COR-L47 (cell line): ENCODE results near the gene TNFRSF8.
"Not testable (repeated sequence)": the region's sequence is repeated elsewhere in the genome, so short reads cannot be mapped to it uniquely, and the experiment has no call there.

Experiments used
- DNase-seq: peaks from one replicate; lab custom pipeline; 2025; lab: John Stamatoyannopoulos, UW

Gene TNFRSF8

DNA sequence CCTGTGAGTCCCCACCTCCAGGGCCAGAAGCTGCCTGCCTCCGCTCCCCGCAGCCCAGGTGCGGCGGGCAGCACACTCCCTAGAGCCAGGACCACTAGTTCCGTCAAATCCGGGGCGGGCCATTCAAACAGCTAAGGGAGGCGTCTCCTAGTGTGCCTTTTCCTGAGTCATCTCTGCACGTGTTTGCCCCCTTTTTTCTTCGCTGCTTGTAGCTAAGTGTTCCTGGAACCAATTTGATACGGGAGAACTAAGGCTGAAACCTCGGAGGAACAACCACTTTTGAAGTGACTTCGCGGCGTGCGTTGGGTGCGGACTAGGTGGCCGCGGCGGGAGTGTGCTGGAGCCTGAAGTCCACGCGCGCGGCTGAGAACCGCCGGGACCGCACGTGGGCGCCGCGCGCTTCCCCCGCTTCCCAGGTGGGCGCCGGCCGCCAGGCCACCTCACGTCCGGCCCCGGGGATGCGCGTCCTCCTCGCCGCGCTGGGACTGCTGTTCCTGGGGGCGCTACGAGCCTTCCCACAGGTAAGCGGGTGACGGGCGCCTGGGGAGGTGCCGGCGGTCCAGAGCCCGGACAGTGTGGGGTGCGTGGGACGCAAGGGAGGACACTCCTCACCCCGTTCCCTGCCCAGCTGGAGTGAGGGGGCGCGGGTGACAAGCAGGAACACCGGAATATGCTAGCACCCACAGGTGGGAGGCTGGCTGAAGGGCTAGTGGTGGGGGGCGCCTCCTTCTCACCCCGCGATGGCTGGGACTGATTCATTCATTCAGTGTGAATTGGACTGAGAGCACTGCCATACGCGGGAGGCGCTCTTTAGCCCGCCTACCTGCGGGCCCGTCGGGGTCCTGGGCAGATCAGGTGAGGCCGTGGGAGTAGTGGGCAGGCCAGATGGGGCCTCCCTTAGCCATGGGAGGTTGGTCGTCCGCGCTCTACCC lies at the start of gene TNFRSF8:
Gene TNFRSF8 (plus strand): TSS at position 163 of the 932 bp plus-strand sequence. CDS start 296 bp downstream, at position 459.
- no peak for DNase-seq

- DNase-seq, result no peak
Measured at GRCh38 chr1:12014141-12014991, 48.7 kb upstream of the TNFRSF8 start.

GRCh38 chr1:12015001-12015491 lies 48.1 kb upstream of the TNFRSF8 start:
- DNase-seq, result no peak

DNA sequence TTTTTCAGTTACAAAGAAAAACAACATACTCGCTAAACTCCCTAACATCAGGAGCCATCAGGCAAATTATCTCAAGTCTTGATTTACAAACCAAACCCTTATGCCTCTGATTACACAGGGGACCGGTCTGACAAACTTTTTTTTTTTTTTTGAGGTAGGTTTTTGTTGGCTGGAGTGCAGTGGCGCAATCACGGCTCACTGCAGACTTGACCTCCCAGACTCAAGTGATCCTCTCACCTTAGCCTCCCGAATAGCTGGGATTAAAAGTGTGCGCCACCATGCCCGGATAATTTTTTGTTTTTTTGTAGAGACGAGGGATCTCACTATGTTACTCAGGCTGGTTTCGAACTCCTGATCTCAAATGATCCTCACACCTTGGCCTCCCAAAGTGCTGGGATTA lies 47.6 kb upstream of the TNFRSF8 start:
- DNase-seq, result no peak

- no peak for DNase-seq
Measured at GRCh38 chr1:12016182-12016581, 46.9 kb upstream of the TNFRSF8 start.

GRCh38 chr1:12019858-12020509 lies 43.1 kb upstream of the TNFRSF8 start:
- no peak for DNase-seq

DNA sequence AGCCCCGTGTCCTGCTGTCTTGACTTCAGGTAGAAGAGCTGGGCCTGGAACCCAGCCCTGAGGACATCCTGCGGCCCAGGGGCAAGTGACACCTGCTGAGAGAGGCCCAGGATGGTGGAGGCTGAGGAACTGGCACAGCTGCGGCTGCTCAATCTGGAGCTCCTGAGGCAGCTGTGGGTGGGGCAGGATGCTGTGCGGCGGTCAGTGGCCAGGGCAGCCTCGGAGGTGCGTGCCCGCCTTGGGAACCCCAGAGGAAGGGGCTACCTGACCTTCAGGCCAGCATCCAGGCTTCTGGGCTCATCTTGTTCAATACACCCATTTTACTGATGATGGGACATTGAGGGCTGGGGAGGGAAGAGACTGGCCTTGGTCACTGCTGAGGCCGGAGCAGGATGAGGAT lies 41.5 kb upstream of the TNFRSF8 start:
- DNase-seq, result no peak

- no peak for DNase-seq
Measured at GRCh38 chr1:12022036-12022435, 41.1 kb upstream of the TNFRSF8 start.

DNA sequence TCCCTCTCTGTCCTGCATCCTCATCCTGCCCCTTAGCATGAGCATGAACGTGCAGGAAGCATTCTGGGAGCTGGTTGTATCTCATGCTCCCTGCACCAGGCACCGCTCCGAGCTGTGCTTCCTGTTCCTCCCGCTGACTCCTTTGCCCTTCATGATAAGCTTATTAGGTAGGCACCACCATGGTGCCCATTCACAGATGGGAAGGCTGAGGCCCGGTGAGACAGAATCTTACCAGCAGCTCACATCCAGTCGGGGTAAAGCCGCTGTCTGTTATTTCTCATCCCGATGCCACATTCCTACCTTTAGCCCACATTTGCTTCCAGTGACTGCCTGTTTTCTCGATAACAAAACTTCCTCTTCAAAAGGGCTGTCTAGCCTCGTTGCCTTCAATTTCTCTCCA lies 36.5 kb upstream of the TNFRSF8 start:
- no peak for DNase-seq

DNA sequence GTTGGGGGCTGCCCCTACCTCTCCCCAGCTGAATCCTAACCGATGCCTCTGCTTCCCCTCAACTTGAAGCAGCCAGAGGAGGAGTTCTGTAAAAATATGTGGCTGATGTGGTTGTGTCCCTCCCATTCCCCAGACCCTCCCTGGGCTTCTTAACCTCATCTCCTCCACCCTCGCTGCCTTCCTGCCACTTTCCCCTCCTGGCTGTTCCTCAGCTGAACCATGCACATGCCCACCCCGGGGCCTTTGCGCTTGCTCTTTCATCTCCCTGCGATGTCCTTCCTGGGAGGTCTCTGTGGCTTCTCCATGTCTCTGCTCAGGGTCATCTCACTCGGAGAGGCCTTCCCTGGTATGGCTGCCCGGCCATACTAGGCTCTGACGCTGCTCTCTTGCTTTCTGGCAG lies 34.9 kb upstream of the TNFRSF8 start:
- DNase-seq, result no peak

- DNase-seq, result no peak
Measured at GRCh38 chr1:12028957-12029511, 34.1 kb upstream of the TNFRSF8 start.

DNA sequence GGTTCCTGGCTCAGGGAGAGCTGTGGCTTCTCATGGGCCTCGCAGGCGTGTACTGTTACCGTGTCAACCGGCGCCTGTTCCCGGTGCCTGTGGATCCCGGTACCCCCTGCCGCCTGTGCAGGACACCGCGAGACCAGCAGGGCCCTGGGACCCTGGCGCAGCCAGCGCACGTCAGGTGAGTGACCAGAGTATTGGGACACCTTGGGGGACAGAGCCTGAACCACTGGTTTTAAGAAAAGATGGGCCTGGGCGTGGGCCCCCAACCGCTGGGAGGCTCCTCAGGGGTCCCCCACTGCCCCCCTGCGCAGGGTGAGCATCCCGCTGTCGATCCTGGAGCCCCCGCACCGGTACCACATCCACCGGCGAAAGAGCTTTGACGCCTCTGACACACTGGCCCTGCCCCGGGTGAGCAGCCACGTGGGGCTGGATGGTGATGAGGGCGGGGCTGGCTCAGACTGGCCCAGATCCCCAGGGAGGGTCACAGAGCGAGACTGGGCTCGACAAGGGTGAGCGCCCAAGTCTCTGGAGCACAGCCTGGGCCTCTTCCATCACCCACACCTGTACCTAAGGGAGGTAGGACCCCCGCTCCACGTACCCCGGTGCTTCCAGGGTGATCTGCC lies 33.3 kb upstream of the TNFRSF8 start:
- no peak for DNase-seq

- no peak for DNase-seq
Measured at GRCh38 chr1:12031039-12031980, 31.8 kb upstream of the TNFRSF8 start.

DNA sequence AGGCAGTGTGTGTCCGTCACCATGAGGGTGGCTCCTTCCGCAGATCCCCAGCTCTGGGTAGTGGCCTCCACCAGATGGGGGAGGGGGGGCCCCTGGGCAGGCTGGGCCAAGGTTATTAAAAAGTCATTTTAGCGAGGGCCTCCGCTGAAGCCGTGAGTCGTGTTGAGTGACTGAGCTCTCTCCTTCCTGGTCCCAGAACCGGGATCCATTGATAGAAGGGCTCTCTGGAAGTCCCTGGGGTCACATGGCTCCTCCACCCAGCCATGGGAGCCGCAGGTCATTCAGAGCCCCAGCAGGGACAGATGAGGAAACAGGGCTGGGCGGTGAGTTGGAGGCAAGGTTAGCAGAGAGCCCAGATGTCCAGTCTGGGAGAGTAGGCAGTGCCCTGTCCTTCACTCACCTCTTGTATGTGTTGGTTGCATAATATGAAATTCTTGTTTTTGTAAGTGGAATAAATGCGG lies 30.9 kb upstream of the TNFRSF8 start:
- no peak for DNase-seq

- not testable (repeated sequence) for DNase-seq
Measured at GRCh38 chr1:12033441-12033840, 29.7 kb upstream of the TNFRSF8 start.

GRCh38 chr1:12034381-12034801 lies 28.7 kb upstream of the TNFRSF8 start:
- DNase-seq, result no peak

GRCh38 chr1:12035312-12035711 lies 27.8 kb upstream of the TNFRSF8 start:
- DNase-seq, result no peak

DNA sequence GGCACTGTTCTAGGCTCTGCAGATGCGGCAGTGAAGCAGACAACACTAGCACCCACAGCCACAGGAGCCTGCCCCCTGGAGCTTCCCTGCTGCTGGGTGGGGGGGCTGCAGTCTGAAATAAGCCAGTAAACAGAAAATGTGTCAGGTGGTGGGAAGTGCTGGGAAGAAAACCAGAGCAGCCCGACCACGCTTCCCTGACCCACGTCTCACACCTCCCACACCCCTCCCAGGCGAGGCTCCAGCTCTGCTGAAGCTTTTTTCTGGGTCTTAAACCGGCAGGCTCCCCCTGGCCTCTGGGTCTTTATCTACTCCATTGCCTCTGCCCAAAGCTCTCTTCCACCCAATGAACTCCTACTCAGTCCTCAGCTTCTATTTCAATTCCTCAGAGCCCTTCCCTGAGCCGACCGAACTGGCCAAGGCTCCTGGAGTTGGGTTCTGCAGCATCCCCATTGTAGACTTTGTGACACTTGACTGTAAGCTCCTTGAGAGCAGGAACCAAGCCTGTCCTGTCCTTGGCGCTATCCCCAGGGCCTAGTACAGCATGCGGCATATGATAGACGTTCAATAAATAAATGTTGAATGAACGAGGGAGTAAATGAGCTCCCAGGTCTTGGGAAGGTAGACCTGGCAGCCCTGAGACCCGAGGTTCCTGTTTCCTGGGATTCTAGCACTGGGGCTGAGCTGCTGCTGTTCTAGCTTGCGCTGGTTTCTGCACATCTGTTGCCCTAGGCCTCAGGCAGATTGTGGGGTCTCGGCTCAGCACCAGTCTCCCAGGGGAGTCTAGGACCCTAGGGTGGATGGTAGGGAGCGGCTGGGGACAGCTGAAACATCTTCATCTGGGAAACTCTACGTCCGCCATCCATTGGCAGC lies 25.4 kb upstream of the TNFRSF8 start:
- DNase-seq, result no peak
